Uterus (tissue), 4 donors: ENCODE data around the gene FNDC11. TPM values are rescaled to one million over a fixed set of nuclear protein-coding genes. Genes with fewer than 3 reads are reported as not detected.

Experiments
- DNase-seq, 2 donors: peaks; one replicate each; pipeline ENCODE4 v3.0.0-alpha.2; 2019 to 2020
- H3K27ac ChIP-seq, 2 donors: fragments of 200-600 bp; sonication (generic); 1 replicate in 1 of 2; 2 replicates in 1 of 2; pipeline ENCODE4 v1.5.1; 2016 to 2018
- H3K27me3 ChIP-seq, 2 donors: fragments of 200-600 bp; sonication (generic); one replicate each; pipeline ENCODE4 v1.5.1; 2018 to 2019; ENCODE audit warnings: control low read depth in 1 of 2
- H3K36me3 ChIP-seq, 2 donors: fragments of 200-600 bp; sonication (generic); one replicate each; pipeline ENCODE4 v1.5.1; 2019; ENCODE audit warnings: control low read depth in 1 of 2
- H3K4me1 ChIP-seq, 2 donors: fragments of 200-600 bp; sonication (generic); one replicate each; pipeline ENCODE4 v1.5.1; 2018 to 2019; ENCODE audit warnings: control low read depth in 1 of 2
- H3K4me3 ChIP-seq, 2 donors: fragments of 200-600 bp; sonication (generic); 1 replicate in 1 of 2; 2 replicates in 1 of 2; pipeline ENCODE4 v1.5.1; 2018 to 2019; ENCODE audit warnings: mild to moderate bottlenecking in 1 of 2
- H3K9me3 ChIP-seq, 2 donors: fragments of 200-600 bp; sonication (generic); one replicate each; pipeline ENCODE4 v1.5.1; 2019; ENCODE audit warnings: control low read depth in 1 of 2
- POLR2A ChIP-seq, 2 donors: fragments of 450-650 bp; IDR thresholded peaks; one replicate each; pipeline ENCODE4 v1.6.1; 2016; ENCODE audit warnings: antibody characterized with exemption in 2 of 2, mild to moderate bottlenecking in 1 of 2, moderate library complexity in 1 of 2
- intact Hi-C: fragments of 100-400 bp; cut with DNase I; formaldehyde crosslinking; loops from one replicate; pipeline ENCODE4 v1.15.1; 2023; ENCODE audit warnings: low total_unique reads
- total RNA-seq, 4 donors: library from RNA; depleted of rRNA in 3 of 4; stranded (reverse); fragments of >200 nt in 3 of 4; gene quantifications; one replicate each; pipeline versions ENCODE4 v1.1.0 to v1.2.4, GENCODE V29; 2014 to 2023
- TF ChIP-seq, protein P1 (sequence below), 4 experiments: fragments of 200-600 bp in 2 of 4; fragments of 450-650 bp in 2 of 4; sonication (generic) in 2 of 4; IDR thresholded peaks; one replicate each; pipeline ENCODE4 v1.5.1; 2016 to 2019; ENCODE audit warnings: antibody characterized with exemption in 4 of 4, mild to moderate bottlenecking in 2 of 4, moderate library complexity in 1 of 4
- donor health status: DM: yes; HTN: yes; CAD: no.

FNDC11 gene
- total RNA-seq, 4 donors from 2014 or later: 0.34 to 0.69 TPM; not detected in 2

DNA sequence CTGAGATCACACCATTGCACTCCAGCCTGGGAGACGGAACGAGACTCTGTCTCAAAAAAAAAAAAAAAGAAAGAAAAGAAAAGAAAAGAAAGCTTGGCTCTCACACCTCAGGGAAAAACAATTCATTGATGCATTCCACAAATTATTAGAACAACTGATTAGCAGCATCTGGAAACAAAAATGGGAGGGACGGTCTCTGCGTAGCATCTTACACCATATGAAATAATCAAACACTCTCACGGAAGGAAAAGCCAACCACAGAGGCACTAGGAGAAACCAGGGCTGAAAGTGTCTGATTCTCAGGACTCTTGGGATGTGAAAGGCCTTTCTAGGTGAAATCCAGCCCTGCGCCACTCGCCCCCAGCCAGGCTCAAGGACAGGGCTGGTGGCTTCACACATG, 22.4 kb downstream of the FNDC11 start:
- H3K27me3 ChIP-seq: no peaks in the 10 kb centered on the region
- H3K4me1 ChIP-seq: peaks cover 0 to 6% of the 10 kb centered on the region in 2 donors
- H3K9me3 ChIP-seq: no peaks in the 10 kb centered on the region
- TF ChIP-seq, protein P1, sequence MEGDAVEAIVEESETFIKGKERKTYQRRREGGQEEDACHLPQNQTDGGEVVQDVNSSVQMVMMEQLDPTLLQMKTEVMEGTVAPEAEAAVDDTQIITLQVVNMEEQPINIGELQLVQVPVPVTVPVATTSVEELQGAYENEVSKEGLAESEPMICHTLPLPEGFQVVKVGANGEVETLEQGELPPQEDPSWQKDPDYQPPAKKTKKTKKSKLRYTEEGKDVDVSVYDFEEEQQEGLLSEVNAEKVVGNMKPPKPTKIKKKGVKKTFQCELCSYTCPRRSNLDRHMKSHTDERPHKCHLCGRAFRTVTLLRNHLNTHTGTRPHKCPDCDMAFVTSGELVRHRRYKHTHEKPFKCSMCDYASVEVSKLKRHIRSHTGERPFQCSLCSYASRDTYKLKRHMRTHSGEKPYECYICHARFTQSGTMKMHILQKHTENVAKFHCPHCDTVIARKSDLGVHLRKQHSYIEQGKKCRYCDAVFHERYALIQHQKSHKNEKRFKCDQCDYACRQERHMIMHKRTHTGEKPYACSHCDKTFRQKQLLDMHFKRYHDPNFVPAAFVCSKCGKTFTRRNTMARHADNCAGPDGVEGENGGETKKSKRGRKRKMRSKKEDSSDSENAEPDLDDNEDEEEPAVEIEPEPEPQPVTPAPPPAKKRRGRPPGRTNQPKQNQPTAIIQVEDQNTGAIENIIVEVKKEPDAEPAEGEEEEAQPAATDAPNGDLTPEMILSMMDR (IDR thresholded peaks at IDR 0.05): no peak
- no peak for TF ChIP-seq POLR2A (IDR thresholded peaks at IDR 0.05)
- intact Hi-C loops: no loop called here
- H3K36me3 ChIP-seq: no peaks in the 10 kb centered on the region
- no peak overlapping the region for H3K27ac ChIP-seq
- no peak for DNase-seq
- no peak overlapping the region for H3K4me3 ChIP-seq

DNA sequence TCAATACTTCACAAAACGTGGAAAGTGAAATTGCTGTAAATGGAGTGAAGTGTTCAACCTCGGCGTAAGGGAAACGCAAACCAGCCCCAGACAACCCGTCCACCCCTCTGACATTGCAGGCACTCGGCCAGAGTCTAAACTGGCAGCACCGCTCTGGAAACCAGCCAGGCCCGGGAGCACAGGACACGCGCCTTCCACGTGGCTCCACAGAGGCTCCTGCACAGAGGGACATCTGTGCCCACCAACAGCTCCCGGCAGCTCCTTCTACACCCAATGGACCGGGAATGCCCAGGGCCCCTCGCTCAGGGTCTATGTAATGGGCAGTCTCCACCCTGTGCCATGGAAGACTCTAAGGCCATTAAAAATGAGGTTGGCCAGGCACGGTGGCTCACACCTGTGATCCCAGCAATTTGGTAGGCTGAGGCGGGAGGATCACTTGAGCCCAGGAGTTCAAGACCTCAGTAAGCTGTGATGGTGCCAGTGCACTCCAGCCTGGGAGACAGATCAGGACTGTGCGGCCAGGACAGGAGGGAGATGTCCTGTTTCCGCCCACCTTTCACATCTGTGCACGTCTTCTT, 23.4 kb downstream of the FNDC11 start:
- no peak for DNase-seq
- no peak overlapping the region for H3K27ac ChIP-seq
- TF ChIP-seq, protein P1 (IDR thresholded peaks at IDR 0.05): no peak
- no peak overlapping the region for H3K4me3 ChIP-seq
- H3K36me3 ChIP-seq: no peaks in the 10 kb centered on the region
- H3K4me1 ChIP-seq: peaks cover 0 to 6% of the 10 kb centered on the region in 2 donors
- no peaks in the 10 kb centered on the region for H3K27me3 ChIP-seq
- no peaks in the 10 kb centered on the region for H3K9me3 ChIP-seq
- intact Hi-C loops: no loop called here

DNA sequence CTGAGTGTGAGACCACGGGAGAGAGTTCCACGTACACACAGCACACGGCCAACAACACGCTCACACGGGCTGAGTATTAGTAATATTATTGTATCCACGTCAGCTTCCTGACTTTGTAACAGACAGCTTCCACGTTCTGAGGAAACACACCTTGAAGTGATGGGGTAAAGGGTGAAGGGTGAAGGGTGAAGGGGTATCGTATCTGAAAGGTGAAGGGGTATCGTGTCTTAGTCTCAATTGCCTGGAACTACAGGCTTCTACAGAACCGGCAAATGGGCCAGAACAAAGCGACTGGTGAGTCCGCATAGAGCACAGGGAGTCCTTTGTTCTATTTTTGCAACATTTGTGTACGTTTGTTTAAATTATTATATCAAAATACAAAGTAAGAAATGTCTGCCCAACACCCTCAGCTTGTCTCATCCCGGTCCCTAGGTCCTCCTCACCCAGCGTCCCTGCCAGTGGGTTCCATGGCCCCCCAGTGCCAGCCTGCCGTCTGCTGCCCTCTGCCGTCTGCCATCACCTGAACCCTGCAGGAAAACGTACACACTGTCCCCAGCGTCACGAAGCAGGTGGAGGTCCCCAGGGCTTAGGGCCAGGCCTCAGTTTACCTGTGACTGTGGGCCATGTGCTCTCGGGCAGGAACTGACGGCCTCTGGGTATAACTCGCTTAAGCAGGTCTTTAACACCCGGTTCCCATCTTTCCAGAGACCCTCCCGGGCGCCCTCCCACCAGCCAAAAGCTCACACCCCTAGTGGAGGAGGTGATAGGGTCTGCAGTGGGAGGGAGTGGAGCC, 24.5 kb downstream of the FNDC11 start:
- no peak for DNase-seq
- Histone ChIP-seq H3K36me3 (no peaks in the 10 kb centered on the region), H3K27ac (no peak overlapping the region), H3K27me3 (no peaks in the 10 kb centered on the region), H3K4me3 (no peak overlapping the region), H3K9me3 (no peaks in the 10 kb centered on the region), H3K4me1 (peaks cover 0 to 1% of the 10 kb centered on the region in 2 donors)
- TF ChIP-seq, protein P1 (IDR thresholded peaks at IDR 0.05): no peak
- no peak for TF ChIP-seq POLR2A (IDR thresholded peaks at IDR 0.05)
- intact Hi-C loops: no loop called here

DNA sequence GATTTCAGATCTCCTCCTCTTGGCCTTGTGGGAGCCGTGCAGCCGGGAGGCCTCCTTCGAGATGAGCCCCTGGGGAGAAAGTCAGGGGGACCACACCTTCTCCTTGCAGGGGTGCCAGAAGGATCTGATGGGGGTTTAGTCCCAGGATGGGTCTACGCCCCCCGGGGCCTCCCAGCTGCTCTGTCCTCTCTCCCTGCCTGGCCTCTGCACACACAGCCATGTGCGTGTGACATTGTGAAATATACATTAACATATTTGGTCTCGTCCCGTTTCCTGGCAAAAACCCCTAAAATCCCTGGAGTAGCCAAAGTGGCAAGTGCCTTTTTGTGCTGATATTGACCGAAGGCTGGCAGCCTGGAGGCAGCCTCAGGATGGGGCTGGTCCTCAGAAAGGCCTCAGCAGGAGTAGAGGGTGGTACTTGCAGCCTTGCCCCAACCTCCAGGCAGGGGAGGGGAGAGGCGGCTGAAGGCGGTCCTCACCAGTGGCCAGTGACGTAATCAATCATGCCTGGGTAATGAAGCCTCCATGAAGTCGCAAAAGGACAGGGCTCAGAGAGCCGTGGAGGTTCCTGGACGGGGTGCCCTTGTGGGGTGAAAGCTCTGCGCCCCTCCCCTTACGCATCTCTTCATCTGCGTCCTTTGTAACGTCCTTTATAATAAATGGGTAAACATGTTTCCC, 25.2 kb downstream of the FNDC11 start:
- no peak for TF ChIP-seq POLR2A (IDR thresholded peaks at IDR 0.05)
- TF ChIP-seq, protein P1 (IDR thresholded peaks at IDR 0.05): no peak
- Histone ChIP-seq H3K9me3 (no peaks in the 10 kb centered on the region), H3K27me3 (no peaks in the 10 kb centered on the region), H3K27ac (no peak overlapping the region), H3K4me1 (no peaks in the 10 kb centered on the region), H3K4me3 (no peak overlapping the region), H3K36me3 (no peaks in the 10 kb centered on the region)
- intact Hi-C loops: no loop called here
- no peak for DNase-seq
